NB4 (cell line): Measurements from ENCODE around the gene FBXO41.

Source experiments
- DNase-seq: peaks from one replicate; pipeline ENCODE4 v3.0.0; 2010; ENCODE audit warnings: low read depth
- H3K4me3 ChIP-seq: one replicate; pipeline ENCODE4 v1.5.1; 2011; ENCODE audit warnings: mild to moderate bottlenecking, low read depth, low read length, moderate library complexity
- MYC ChIP-seq: IDR thresholded peaks from 2 replicates; pipeline ENCODE4 v1.6.1; 2011; ENCODE audit warnings: low read depth, low read length
- POLR2A ChIP-seq: IDR thresholded peaks from 2 replicates; pipeline ENCODE4 v1.6.1; 2011; ENCODE audit warnings: mild to moderate bottlenecking; ENCODE audit not compliant: insufficient read length; ENCODE audit errors: extremely low read depth
- TF ChIP-seq, protein P1 (sequence below): IDR thresholded peaks from one replicate; pipeline ENCODE4 v1.5.1; 2012; ENCODE audit warnings: low read depth, low read length
- TF ChIP-seq, protein P2 (sequence below): IDR thresholded peaks from 2 replicates; pipeline ENCODE4 v1.6.1; 2011; ENCODE audit warnings: low read depth, low read length

Gene FBXO41, protein sequence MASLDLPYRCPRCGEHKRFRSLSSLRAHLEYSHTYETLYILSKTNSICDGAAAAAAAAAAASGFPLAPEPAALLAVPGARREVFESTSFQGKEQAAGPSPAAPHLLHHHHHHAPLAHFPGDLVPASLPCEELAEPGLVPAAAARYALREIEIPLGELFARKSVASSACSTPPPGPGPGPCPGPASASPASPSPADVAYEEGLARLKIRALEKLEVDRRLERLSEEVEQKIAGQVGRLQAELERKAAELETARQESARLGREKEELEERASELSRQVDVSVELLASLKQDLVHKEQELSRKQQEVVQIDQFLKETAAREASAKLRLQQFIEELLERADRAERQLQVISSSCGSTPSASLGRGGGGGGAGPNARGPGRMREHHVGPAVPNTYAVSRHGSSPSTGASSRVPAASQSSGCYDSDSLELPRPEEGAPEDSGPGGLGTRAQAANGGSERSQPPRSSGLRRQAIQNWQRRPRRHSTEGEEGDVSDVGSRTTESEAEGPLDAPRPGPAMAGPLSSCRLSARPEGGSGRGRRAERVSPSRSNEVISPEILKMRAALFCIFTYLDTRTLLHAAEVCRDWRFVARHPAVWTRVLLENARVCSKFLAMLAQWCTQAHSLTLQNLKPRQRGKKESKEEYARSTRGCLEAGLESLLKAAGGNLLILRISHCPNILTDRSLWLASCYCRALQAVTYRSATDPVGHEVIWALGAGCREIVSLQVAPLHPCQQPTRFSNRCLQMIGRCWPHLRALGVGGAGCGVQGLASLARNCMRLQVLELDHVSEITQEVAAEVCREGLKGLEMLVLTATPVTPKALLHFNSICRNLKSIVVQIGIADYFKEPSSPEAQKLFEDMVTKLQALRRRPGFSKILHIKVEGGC

DNA sequence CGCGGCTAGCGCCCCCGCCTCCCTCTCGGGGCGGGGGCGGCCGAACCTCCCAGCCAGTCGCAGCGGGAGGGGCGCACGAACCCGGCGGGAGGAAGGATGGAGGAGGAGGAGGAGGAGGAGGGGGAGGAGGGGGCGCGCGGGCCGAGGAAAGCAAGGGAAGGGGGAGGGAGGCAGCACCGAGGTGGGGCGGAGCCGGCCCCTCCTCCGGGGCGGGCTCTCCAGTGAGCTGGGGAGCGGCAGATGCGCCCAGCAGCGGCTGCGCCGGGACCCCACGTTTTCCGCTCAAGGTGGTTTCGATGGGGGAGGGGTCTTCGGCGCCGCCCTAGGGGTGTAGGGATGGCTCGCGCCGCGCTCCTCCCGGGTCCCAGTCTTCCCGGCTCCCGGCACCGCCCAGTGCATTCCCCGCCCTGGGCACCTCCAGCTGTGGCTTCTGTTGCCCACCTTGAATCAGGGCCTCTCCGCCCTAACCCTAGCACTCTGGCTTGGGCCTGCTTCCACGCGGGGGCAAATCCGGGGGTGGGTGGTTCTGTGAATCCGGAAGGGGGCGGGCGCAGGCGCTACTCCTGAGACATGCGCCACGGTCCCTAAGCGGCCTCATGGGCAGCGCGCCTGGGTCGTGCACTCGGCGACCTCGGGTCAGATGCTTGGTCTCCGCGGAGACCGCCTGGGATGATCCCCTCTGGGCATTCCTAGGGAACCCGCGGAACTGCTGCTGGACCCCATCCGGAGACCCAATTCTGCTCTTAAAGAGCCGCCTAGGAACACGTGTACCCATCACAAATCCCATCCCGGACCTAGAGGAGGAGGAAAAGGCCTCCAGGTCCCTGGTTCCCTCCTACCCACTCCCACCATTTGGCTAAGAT, at the start of gene FBXO41:
FBXO41 (minus strand) TSS at position 183 of the 863 bp plus-strand sequence. CDS start 14,848 bp downstream, outside the sequence.
- peak; percentile 97 for DNase-seq
- TF ChIP-seq MYC (peak; percentile 74), POLR2A (peak; percentile 63)
- TF ChIP-seq, protein P1, sequence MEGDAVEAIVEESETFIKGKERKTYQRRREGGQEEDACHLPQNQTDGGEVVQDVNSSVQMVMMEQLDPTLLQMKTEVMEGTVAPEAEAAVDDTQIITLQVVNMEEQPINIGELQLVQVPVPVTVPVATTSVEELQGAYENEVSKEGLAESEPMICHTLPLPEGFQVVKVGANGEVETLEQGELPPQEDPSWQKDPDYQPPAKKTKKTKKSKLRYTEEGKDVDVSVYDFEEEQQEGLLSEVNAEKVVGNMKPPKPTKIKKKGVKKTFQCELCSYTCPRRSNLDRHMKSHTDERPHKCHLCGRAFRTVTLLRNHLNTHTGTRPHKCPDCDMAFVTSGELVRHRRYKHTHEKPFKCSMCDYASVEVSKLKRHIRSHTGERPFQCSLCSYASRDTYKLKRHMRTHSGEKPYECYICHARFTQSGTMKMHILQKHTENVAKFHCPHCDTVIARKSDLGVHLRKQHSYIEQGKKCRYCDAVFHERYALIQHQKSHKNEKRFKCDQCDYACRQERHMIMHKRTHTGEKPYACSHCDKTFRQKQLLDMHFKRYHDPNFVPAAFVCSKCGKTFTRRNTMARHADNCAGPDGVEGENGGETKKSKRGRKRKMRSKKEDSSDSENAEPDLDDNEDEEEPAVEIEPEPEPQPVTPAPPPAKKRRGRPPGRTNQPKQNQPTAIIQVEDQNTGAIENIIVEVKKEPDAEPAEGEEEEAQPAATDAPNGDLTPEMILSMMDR = no peak
- TF ChIP-seq, protein P2, sequence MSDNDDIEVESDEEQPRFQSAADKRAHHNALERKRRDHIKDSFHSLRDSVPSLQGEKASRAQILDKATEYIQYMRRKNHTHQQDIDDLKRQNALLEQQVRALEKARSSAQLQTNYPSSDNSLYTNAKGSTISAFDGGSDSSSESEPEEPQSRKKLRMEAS = peak; percentile 75
- H3K4me3 ChIP-seq = peak within 1 kb of the TSS; percentile 87

DNA sequence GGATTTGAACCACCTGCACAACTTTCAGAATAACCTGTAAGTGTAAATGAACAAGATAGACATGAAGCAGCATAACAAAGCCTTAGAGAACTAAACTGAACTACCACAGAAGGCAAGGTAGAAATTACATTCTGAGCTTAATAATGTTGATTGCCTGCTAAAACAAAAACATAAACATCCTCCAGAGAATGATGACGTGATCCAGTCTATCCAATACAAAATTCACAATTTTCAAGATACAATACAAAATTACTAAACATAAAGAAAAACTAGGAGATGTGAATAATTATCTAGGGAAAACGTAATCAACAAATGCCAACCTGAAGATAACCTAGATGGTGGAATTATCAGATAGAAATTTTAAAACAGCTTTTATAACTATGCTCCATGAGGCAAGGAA, 49.8 kb upstream of the FBXO41 start:
- DNase-seq = no peak
- TF ChIP-seq, protein P1 = no peak
- TF ChIP-seq, protein P2 = no peak
- TF ChIP-seq MYC (no peak), POLR2A (no peak)
- H3K4me3 ChIP-seq = no peak overlapping the region

DNA sequence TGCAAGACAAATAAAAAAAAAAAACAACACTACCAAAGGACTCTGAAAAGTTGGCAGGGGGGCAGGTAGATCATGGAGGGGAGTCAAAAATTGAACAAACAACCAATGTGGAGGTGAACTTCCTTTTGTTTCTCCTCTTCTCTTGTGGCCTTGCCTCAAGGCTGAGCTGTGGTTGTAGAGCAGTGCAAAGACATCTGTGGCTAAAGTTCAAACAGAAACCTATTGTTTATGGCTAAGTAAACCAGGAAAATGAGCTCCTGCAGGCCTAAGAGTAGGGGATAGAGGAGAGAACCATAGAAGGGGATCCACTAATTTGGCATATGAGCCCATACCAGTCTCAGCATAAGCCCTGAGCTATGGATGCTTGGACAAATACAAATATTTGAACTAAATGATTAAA, 49.3 kb upstream of the FBXO41 start:
- TF ChIP-seq, protein P2 = no peak
- TF ChIP-seq, protein P1 = no peak
- no peak for TF ChIP-seq POLR2A
- TF ChIP-seq MYC = no peak
- no peak overlapping the region for H3K4me3 ChIP-seq
- DNase-seq = no peak

DNA sequence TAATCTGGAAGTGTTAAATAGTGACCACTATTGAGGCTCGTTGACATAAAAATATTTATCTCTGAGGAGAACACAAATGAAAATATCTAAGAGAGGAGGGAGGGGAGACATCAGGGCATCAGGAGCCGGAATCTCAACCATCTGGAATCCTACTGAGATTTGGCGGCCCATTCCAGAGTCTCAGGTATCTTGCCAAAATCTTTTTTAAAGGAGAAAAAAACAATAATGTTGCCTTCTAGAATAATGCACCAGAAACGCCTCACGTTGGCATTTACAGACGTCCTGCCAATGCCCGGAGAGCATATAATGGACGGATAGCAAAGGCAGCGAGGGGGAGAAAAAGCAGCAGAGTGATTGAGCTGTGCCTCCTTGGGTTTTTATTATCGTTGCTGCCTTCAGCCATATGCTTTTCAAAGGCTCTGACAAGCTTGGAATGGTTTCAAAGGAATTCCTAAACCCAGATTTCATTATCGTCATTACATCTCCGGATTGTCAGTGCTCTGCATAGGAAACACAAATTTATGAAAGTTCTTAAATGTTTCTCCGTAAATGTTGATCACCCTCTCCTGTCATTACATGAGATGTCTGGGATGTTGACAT, 39.9 kb upstream of the FBXO41 start:
- TF ChIP-seq POLR2A (no peak), MYC (no peak)
- TF ChIP-seq, protein P1 = no peak
- DNase-seq = no peak
- no peak overlapping the region for H3K4me3 ChIP-seq

DNA sequence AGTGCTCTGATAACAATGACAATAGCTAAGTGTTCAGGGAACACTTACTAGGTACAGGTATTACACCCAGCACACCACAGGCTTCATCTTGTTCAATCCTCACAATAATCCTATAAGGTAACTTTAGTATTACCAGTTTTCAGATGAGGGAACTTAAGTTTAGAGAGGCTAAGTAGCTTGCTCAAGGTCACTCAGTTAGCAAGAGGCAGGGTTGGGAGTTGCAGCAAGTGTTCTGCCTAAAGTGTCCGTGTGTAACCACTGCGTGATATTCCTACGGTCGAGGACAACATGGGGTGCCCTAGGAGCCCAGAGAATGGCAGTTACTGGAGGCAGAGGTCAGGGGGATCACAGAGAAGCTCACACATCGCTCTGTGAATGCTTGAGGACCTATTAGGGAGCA, 39.3 kb upstream of the FBXO41 start:
- H3K4me3 ChIP-seq = no peak overlapping the region
- TF ChIP-seq POLR2A (no peak), MYC (no peak)
- TF ChIP-seq, protein P2 = no peak
- TF ChIP-seq, protein P1 = no peak
- no peak for DNase-seq
